HG03095 (cell line): Measurements from ENCODE around the gene YBX1.

Experiments used
- ATAC-seq: cut with Tn5 transposase; IDR thresholded peaks from one replicate; pipeline ENCODE4 v1.9.1; 2021; ENCODE audit warnings: moderate library complexity; ENCODE audit not compliant: unreplicated experiment

Gene YBX1

DNA sequence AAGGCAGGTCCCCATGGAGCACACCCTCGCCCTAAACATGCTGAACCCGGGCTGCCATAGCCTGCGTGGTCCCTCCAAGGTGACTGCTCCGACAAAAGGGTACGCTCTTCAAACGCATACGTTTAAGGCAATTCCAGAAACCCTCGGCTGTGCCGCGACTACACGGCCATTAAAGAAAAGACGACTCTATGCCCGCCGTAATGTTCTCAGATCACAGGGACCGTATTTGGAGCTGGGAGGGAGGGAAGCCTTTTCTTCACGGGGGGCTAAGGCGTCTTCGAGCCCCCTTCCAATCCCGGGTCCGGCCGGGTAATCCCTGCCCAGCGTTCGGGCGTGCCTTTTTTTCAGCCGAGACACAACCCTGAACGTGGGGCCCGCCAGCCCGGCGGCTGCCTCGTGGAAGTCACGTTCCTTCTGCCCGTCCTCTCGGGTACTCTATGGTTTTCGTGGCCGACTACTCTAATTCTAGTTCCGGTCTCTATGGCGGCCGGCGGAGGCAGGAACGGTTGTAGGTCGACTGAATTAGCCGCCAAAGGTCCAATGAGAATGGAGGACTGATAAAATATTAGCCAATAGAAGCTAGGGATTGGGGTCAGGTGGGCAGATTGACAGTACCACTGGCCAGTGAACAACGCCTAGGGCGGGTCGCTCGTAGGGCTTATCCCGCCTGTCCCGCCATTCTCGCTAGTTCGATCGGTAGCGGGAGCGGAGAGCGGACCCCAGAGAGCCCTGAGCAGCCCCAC, at the start of gene YBX1:
YBX1 (plus strand) TSS at position 678 of the 743 bp plus-strand sequence. CDS start 148 bp downstream, outside the sequence.
- peak; percentile 79 for ATAC-seq

DNA sequence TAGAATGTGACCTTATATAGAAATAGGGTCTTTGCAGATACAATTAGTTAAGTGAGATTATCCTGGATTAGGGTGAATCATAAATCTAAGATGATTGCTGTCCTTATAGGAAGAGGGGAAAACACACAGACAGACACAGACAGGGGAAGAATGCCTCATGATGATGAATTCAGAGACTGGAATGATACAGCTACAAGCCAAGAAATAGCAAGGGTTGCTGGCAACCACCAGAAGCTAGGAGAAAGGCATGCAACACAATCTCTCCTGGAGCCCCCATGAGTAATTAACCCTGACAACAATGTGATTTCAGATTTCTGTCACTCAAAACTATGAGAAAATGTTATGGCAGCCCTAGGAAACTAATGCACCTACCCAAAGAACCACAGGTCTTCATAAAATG, 43.1 kb upstream of the YBX1 start:
- ATAC-seq = no peak

DNA sequence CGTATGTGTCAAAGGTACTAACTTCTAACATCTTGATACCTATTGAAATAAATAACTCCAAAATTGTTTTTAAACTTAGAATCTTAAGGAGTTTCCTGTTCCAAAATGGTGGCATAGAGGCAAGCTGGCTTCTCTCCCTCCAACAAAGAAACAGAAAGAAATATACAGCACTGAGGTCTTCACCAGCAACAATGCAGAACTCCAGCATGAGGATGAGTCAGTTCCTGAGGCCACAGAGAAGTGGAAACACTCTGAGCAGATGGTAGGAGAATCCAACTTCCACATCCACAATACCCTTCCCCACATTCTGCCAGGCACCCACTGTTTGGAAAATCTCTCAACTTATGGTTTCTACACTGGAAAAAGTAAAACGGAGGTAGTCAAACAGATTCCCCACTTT, 36.2 kb upstream of the YBX1 start:
- no peak for ATAC-seq

DNA sequence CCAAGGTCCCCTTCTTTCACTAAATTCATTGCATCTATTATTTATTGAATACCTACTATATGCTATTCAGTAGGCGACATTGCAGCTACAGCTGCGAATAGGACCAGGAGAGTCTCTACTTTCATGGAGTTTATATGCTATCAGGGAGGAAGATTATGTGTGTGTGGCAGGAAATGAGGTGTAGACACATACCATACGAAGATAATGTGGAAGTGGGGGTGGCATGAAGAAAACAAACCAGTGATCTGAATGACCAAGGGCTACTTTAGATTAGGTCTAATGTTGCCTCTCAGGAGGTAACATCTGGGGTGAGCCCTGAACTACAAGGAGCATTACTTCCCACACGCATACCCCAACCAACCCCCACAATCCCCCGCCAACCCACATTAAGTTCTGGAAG, 25.0 kb upstream of the YBX1 start:
- no peak for ATAC-seq

DNA sequence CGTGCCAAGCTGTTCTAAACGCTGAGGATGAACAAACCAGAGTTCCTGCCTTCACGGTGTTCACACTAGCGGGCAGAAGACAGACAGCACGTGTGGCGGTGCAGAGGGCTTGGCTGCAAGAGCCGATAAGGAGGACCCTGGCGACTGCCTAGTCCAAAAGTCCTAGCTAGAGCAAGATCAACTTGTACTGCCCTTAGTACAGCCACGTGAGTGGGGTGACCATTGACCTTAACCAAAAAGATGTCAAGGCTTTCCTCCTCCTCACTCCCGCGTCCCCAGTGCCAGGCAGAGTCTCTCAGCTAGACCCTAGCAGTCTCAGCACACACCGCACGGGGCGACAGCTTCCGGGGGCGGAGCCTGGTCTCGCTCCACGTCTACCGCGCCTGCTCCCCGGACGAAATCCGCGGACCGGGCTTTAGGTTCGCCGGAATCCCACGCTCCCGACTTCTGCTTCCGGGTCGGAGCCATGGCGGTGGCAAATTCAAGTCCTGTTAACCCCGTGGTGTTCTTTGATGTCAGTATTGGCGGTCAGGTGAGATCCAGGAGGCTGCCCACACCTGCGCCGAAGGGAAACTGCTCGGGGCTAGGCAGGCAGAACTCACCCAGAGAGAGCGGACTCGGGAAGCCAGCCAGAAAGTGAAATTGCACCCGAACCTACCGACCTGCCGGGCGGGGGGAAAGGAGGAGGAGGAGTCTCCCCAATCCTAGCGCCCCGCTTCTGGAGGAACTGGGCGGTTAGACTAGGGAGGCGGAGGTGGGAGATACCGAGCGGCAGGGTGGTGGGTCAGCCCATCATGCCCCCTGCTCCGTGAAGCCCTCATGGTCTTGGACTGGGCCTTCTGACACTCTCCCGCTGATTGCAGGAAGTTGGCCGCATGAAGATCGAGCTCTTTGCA, 24.0 kb upstream of the YBX1 start, which contains the start of gene PPIH:
PPIH (plus strand) TSS at position 443 of the 896 bp plus-strand sequence; CDS start at position 467, 24 bp downstream.
- ATAC-seq = peak; percentile 97

DNA sequence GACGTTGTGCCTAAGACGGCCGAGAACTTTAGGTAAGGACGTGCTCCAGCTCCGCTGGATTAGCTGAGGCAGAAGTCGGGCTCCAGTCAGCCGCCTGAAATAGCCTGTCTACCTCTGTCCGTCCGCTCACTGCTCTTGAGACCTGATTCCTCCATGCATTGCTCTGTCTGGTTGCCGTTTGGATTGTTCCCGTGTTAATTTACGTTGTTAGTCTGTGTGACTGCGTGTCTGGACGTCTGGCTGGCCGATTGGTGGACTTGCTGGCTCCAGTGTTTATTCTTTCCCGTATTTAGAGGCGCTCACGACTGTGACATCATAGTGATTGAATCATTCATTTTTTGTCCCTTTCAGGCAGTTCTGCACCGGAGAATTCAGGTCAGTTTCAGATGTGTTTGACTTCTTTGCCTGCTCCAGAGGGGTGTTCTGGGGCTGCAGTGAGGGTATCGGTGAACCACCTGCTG, 23.3 kb upstream of the YBX1 start:
- ATAC-seq = no peak

DNA sequence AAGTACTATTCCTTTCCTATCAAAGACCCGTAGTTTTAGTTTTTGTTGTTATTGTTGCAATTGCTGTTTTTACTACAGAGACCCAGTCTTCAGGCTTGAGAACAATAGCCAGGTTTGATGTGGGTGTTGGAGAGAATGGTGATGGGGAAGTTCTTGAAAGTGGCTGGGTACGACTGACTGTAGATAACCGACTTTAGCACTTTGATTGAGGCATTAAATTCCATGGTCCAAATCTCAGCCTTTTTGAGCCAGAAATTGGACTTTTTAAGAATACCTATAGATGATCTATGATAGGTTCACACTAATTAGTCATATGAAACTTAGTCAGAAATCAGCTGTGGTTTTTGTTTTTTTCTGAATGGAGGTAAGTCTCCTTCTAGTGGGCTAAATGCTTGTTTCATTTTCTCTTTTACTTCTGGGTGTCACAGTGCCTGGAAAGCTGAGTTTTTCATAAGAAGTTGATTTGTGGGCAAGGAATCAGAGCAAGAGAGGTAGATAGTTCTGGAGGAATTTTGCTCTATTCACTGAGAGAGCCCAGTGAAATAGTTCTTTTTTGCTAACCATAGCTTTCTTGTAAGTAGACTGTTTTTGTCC, 21.2 kb upstream of the YBX1 start:
- no peak for ATAC-seq

DNA sequence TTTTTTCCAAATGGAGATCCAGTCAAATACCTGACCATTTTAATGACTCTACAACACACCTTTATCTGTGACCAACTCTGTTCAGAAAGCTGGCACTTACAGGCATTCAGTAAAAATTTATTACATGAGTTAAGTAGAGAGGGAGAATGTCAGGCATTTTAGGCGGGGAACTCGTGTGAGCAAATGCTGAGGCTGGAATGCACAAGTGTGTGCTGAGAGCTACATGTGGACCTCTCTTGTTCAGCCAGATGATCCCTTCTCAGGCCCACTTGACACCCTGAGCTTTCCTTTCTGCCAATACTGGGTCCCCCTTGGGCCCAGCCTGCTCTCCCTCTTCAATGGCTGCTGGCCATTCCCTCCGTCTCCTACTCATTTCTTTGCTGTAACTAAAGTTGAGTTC, 12.3 kb upstream of the YBX1 start:
- ATAC-seq = no peak

DNA sequence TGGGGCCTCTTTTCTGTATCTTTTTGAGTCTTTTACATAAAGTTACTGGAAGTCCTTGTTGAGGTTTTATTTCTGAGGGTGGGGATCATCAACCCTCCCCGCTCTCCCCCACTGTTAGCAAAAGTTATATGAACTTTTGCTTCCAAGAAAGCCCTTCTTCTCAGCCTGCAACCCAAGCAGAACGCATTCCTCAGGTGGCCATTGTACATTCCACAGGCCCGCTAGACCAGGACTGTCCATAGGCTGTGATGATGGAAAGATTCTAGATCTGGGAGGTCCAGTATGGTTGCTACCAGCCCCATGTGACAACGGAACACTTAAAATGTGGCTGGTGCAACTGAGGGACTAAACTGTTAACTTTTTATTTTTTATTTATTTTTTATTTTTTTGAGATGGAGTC, 11.8 kb upstream of the YBX1 start:
- ATAC-seq = no peak

DNA sequence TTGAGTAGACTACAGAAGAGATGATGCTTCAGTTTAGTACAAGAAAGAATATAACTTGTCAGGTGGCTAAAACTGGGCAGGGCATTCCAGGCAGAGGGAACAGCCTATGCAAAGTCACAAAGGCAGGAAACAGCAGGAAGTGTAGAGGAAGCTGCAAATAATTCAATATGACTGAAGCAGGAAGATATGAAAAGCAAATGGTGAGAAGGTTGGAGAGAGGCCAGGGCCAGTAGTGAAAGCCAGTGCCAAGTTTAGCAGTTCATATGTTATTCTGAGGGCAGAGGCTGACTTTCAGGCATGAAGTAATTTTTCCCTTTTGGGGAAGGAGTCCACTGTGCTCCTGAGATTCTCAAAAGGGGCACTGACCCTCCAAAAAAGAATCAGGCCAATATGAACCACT, 8.0 kb upstream of the YBX1 start:
- no peak for ATAC-seq

DNA sequence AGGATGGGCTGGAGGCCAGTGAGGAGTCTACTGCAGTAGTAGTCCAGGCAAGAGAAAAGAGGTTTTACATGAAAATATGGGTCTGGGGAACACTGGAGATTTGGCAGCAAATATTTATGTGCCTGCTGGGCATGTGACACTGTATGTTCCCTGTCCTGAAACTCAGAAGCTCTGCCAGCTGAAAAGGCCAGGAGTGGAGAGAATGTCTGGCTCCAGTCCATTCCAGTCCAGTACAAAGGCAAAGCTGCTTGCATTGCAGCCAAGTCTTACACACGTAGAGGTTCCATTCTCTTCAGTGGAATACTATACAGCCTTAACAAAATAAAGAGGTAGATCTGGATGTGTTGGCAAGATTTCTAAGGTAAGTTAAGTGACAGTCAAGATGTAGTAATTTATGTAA, 7.5 kb upstream of the YBX1 start:
- no peak for ATAC-seq

DNA sequence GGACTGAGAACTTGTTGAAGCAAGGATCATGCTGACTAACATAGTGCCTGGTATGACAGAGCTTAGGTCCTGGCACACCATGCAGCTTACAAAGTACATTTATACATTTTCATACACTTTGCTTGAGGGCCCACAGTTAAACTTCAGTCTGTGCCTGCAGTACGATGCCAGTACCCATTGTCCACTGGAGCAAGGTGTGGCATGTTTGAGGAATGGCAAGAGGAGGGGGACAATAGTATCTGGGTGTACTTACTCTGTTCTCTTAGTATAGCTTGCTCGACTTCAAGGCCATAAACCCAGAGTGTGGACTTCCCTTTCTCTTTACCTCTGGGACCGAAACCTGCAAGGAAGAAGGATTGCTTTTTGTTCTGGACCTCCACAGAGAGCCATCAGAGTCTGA, 6.8 kb upstream of the YBX1 start:
- ATAC-seq = no peak

DNA sequence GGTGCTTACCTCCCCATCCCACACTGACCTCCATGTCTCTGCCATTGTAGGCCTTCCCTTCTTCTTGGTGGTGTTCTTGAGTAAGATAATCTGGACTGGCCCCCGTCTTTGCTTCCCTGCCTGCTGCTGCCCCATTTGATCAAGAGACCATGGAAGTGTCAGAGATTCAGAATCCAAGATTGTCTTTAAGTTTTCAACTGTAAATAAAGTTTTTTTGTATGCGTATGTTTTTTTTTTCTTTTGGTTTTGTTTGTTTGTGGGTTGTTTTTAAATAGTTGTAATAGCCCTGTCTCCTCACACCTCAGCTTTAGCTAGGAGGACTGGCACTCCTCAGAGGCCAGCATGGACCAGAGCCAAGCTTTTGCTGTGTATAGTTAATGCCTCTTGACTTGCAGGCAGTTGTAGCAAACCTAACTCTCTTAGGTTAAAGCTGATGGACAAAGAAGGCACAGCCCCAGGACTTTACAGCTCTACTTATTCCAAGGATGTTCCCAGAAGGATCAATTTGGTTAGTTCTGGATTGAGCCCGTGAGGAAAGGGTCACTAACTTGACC, 5.6 kb upstream of the YBX1 start:
- no peak for ATAC-seq

DNA sequence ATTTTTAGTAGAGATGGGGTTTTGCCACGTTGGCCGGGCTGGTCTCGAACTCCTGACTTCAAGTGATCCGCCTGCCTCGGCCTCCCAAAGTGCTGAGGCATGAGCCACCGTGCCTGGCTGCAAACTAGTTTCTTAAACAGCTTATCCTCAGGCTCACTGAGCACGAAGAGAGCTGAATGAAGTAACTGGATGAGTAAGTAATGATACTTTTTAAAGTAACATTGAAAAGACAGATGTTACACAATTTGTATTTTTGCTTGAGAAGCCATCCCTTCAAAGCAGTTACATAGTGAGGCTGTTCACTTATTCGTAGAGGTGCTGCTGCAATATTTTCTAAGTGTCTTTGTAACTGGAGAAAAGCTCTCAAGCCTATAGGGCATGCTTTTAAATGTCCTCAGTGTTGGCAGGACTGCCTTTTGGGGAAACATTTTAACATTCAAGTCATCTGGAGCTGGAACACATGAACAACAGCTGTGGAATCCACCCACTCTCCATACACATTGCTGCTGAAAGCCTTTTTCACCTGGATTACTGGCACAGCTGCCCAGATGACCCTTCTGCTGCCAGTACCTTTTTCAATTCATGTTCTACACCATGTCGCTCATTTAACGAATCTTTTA, 2.7 kb upstream of the YBX1 start:
- ATAC-seq = no peak

DNA sequence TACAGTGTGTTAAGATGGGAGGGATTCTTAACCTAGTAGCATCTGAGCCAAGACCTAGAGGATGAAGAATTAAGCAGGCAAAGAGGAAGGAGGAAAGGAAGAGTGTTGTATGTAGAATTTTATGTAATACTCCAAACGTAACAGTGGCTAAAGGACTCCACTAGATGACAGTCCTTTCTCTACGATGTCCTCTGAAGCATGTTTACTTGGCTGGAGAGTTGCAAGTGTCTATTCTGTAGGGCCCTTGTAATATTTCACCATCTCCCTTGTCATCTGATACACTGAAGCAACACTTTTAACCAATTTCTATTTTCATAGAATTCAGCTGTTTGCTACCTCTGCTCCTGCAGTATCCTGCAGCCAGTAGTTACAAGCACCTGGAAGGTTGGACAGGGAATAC, 2.2 kb upstream of the YBX1 start:
- ATAC-seq = no peak

DNA sequence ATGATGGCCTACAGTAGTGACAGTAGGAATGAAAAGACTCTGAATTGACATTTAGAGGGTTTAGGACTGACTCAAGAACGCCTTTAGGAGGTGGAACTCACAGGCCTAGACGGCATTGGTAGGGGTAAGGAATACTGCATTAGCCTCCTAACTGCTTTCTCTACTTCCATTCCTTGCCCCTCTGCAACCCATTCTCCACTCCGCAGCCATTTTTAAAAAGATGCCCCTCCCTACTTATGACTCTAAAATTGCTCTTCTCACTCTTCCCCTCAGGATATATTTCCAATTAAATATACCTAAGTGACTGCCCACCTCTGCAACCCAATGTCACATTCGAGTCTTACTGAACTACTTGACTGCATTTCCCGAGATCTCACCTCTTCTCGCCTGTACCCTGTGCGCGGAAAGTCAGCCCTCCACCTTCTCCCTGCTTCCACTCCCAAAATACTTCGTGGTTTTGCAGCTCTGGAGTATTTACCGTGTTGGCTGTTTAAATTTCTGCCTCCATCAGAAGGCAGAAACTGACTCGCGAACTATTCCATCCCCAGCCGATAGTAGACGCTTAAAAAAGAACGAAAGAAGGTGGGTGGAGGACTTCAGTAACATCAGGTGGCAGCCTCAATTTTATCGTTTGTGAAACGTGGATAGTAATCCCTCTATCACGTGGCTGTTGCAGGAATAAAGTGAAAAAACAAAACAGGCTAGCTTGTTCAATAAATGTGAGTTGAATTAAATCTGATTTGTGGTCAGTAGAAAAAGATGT, 1.1 kb upstream of the YBX1 start:
- no peak for ATAC-seq

DNA sequence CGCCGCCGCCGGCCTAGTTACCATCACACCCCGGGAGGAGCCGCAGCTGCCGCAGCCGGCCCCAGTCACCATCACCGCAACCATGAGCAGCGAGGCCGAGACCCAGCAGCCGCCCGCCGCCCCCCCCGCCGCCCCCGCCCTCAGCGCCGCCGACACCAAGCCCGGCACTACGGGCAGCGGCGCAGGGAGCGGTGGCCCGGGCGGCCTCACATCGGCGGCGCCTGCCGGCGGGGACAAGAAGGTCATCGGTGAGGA, 193 bp downstream of the YBX1 start:
- peak; percentile 7 for ATAC-seq

DNA sequence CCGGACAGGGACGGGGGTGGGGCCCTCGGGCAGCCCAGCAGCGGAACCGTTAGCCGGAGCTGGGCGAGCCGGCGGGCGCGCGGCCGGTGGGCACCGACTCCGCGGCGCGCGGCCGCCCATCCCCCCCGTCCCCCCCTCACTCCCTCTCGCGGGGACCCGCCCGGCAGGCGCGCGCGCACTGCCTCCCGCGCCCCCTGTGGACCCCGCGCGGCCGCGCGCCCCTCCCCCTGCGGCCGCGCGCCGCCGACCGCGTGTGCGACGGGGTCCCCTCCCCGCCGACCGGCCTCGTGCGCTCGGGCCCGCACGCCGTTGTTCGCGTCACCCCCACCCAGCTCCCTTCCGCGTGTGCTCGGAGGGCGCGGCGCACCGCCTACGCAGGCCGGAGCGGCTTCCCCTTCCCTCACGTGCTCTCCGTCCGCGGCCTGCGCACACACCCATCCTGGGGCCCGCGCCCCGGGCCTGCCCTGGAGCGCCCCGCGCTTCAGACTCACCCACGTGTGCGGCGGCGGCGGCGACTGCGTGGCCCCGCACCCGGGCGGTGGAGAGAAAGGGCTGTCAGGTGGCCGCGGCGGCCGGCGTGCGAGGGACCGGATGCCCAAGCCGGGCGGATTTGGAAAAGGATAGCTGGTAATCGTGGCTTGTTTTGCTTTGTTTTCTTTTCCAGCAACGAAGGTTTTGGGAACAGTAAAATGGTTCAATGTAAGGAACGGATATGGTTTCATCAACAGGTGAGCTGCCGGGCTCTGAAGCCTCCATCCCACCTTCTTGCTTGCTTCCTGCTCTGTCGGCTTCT, 717 bp downstream of the YBX1 start:
- ATAC-seq = peak; percentile 34

DNA sequence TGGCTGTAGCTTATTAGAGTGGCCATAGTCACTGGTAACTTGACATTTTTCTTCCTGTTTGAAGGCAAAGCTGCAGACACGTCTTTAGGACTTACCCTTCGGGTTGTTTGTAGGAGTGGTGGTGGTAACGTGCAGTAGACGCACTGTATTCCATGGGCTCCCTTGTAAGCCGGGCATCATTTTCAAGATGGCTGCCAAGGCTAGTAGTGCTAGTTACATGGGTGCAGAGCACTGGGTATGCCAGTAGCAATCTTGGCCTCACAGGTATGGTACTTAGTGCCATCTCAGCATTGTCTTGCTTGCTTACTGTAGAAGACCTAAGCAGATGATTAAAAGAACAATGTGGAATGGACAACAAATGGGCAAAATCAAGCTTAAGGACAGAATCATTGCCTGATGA, 1.9 kb downstream of the YBX1 start:
- ATAC-seq = no peak

DNA sequence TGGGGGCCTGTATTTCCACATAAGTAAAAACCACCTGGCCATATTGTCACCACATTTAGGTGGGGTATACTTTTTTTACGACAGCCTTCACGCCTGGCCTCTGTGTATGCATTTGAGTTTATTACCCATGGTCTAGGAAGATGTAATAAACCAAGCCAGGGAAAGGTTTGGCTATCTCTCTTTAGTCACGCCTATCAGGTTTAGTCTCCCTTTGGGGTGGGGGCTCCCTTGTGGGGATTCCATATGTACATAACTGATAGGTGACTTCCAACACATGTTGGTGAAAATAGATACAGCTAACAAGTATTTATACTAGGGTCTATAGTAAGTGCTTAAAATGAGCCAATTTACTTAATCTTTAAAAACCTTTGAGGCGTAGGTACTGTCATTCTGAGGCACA, 4.2 kb downstream of the YBX1 start:
- no peak for ATAC-seq
